ENCODE results near the gene PLCB2.
A peak's percentile ranks its signal among the peaks of the same experiment; 100 is the strongest.

The PLCB2 gene

DNA sequence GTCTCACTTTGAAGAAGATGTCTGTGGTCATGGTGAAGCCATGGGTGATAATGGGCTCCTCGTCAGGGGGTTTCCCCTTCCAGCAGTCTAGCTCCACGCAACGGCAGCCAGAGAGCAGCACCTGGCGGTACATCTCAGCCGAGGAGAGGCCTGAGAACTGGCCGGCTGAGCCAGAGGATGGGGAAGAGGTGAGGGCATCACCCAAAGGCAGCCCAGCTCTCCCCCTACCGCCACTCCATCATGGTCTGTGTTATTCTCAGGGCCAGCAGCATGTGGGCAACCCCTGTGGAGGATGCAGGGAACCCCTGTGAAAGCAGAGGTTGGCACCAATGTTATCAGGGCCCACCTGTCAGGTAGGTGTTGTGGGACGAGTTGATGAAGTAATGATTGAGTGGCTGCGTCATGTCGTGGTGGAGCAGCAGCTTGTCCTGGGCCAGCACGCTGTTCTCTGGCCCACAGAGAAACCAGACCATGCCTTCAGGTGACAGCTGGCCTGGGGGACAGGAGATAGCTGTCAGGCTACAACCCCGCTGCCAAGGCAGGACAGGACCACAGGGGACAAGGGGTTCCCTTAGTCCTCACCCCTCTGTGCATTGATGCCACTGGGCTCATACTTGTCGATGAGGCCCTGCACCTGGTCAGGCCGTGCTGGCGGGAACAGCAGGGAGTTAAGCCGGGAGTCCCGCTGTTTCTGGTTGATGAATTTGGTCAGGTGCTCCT lies 9.4 kb downstream of the PLCB2 start:
- H3K4me3 ChIP-seq (ENCODE audit: low read depth in 1 of 2, low read length in 1 of 2): no peak overlapping the region
- H3K36me3 ChIP-seq: peaks cover 100% of the 10 kb centered on the region
- no peak overlapping the region for H3K27ac ChIP-seq
- H3K9me3 ChIP-seq: no peaks in the 10 kb centered on the region
- H3K27me3 ChIP-seq: no peaks in the 10 kb centered on the region
- H3K4me1 ChIP-seq (ENCODE audit: control insufficient read depth in 1 of 2, insufficient read depth in 1 of 2, low read depth in 1 of 2, low read length in 1 of 2): peaks cover 20 to 22% of the 10 kb centered on the region in 2 experiments
- TF ChIP-seq, protein P1, sequence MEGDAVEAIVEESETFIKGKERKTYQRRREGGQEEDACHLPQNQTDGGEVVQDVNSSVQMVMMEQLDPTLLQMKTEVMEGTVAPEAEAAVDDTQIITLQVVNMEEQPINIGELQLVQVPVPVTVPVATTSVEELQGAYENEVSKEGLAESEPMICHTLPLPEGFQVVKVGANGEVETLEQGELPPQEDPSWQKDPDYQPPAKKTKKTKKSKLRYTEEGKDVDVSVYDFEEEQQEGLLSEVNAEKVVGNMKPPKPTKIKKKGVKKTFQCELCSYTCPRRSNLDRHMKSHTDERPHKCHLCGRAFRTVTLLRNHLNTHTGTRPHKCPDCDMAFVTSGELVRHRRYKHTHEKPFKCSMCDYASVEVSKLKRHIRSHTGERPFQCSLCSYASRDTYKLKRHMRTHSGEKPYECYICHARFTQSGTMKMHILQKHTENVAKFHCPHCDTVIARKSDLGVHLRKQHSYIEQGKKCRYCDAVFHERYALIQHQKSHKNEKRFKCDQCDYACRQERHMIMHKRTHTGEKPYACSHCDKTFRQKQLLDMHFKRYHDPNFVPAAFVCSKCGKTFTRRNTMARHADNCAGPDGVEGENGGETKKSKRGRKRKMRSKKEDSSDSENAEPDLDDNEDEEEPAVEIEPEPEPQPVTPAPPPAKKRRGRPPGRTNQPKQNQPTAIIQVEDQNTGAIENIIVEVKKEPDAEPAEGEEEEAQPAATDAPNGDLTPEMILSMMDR (IDR thresholded peaks at IDR 0.05): no peak

DNA sequence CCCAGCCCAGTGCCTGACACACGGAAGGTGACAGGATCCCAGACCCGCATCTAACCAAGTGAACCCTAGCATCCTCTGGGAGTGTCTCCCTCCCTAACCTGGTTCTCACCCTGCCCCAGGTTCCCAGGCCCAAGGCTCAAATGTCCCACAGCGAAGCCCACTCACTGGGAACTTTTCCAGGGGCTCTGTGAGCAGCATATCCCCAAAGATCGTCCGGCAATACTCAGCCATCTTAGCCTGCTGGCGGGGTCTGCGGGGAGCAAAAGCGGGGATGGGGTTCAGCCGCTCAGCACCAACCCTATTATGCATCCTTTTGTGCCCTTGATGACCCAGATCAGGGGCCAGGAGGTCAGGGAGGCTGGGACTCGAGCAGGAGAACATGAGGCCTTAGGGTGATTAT lies 10.4 kb downstream of the PLCB2 start:
- peaks cover 100% of the 10 kb centered on the region for H3K36me3 ChIP-seq
- TF ChIP-seq, protein P1 (IDR thresholded peaks at IDR 0.05): no peak
- H3K4me1 ChIP-seq (ENCODE audit: control insufficient read depth in 1 of 2, insufficient read depth in 1 of 2, low read depth in 1 of 2, low read length in 1 of 2): peaks cover 24 to 26% of the 10 kb centered on the region in 2 experiments
- H3K4me3 ChIP-seq (ENCODE audit: low read depth in 1 of 2, low read length in 1 of 2): no peak overlapping the region
- no peaks in the 10 kb centered on the region for H3K27me3 ChIP-seq
- H3K27ac ChIP-seq: no peak overlapping the region
- H3K9me3 ChIP-seq: no peaks in the 10 kb centered on the region

DNA sequence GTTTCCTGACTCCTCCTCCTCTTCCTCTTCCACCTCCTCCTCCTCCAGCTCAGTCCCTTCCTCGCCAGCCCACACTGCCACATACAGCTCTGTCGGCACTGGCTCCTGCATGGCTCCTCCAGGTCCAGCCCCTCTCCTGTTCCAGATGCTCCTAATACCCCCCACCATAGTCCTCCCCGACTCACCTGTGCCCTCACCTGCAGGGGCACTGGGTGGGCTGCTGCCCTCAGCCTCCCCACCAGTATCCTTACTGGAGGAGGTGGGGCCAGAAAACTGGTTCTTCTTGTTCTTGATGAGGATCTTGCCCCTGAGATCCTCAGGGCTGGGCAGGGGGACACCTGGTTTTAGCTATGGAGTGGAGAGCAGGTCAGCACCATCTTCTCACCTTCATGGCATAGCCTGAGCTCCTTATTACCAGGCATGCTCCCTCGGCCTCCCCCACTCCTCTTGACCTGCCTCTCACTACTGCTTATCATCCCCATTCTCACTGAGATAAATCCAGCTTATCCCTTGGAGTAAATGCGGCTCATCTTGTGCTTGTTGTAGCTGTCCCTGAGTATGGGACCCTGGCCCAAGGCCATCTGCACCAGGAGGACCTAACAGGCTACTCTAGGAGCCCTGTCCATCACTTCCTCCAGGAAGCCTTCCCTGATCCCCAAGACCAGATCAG lies 11.0 kb downstream of the PLCB2 start:
- Histone ChIP-seq H3K36me3 (peaks cover 100% of the 10 kb centered on the region), H3K4me1 (ENCODE audit: control insufficient read depth in 1 of 2, insufficient read depth in 1 of 2, low read depth in 1 of 2, low read length in 1 of 2) (peaks cover 18 to 19% of the 10 kb centered on the region in 2 experiments), H3K27me3 (no peaks in the 10 kb centered on the region), H3K27ac (no peak overlapping the region), H3K9me3 (no peaks in the 10 kb centered on the region), H3K4me3 (ENCODE audit: low read depth in 1 of 2, low read length in 1 of 2) (no peak overlapping the region)
- TF ChIP-seq, protein P1 (IDR thresholded peaks at IDR 0.05): no peak

DNA sequence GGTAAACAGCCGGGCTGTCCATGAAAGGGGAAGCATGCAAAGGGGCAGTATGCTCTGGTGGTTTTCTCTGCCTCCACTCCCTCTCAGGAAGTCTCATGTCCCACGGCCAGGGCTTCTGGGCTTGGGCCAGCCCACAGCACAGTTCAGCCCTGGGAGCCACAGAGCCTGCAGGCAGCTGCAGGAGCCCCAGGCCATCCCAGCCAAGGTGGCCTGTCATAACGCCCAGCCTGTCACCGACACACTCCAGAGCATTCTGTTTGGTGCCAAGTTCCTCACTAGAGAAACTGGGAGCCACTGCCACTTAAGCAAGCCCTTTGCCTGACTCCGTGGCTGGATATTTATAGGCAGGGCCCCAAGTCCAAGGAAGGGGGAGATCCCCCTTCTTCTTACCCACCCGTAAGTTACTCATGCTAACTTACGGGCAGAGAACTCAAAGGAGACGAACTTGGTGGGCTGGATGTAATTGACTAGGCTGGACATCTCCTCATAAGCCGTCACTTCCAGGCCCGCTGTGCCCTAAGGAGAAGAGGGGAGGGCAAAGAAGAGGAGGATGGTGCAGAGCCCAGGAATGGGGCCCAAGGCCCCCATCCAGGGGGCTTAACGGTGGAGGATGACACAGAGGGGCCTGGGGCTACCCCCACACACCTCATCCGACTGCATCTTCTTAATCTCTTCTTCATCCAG lies 11.7 kb downstream of the PLCB2 start:
- H3K4me1 ChIP-seq (ENCODE audit: control insufficient read depth in 1 of 2, insufficient read depth in 1 of 2, low read depth in 1 of 2, low read length in 1 of 2): peaks cover 12% of the 10 kb centered on the region in 2 experiments
- TF ChIP-seq, protein P1 (IDR thresholded peaks at IDR 0.05): no peak
- no peaks in the 10 kb centered on the region for H3K27me3 ChIP-seq
- H3K27ac ChIP-seq: peak overlapping the region; percentile 33
- no peaks in the 10 kb centered on the region for H3K9me3 ChIP-seq
- peaks cover 100% of the 10 kb centered on the region for H3K36me3 ChIP-seq
- H3K4me3 ChIP-seq (ENCODE audit: low read depth in 1 of 2, low read length in 1 of 2): no peak overlapping the region

DNA sequence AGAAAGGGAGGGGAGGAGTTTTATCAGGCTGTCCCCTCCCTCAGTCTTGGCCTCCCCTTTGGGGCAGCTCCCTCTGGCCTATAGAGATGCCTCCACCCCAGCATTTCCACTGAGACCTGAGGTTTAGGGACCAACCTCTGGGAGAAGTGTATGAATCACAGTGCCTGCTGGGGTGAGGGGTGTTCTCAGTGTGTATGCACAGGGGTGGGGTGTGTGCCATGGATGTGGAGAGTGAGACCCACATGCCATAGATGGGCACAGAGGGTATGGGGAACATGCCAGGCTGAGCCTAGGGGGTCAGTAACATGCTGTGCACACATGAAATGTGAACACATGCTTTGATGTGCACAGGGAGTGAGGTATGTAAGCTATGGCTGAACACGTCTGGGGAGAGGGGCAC lies 12.4 kb downstream of the PLCB2 start:
- Histone ChIP-seq H3K4me1 (ENCODE audit: control insufficient read depth in 1 of 2, insufficient read depth in 1 of 2, low read depth in 1 of 2, low read length in 1 of 2) (peaks cover 7 to 8% of the 10 kb centered on the region in 2 experiments), H3K4me3 (ENCODE audit: low read depth in 1 of 2, low read length in 1 of 2) (no peak overlapping the region), H3K27ac (no peak overlapping the region), H3K36me3 (peaks cover 100% of the 10 kb centered on the region), H3K27me3 (no peaks in the 10 kb centered on the region), H3K9me3 (no peaks in the 10 kb centered on the region)
- TF ChIP-seq, protein P1 (IDR thresholded peaks at IDR 0.05): no peak
